SK-N-SH (cell line): ENCODE measurements around the gene SCGB1C1. TPM values are rescaled to one million over a fixed set of nuclear protein-coding genes. Genes with fewer than 3 reads are reported as not detected.
A peak's percentile ranks its signal among the peaks of the same experiment; 100 is the strongest.

ENCODE experiments used
- CTCF ChIA-PET: fragments of 300-600, 350-600 bp; formaldehyde crosslinking; extraction: SDS; loops from one replicate; lab custom pipeline; 2021; lab: Yijun Ruan, JAX
- POLR2A ChIA-PET: fragments of 350-600 bp; sonication (Branson Sonifier 250); formaldehyde crosslinking; extraction: SDS; loops from one replicate; lab custom pipeline; 2020; ENCODE audit warnings: antibody characterized with exemption, inconsistent platforms; lab: Yijun Ruan, JAX
- DNase-seq: peaks from one replicate; pipeline ENCODE4 v3.0.0; 2012
- H2AFZ ChIP-seq: fragments of 200-600 bp; sonication (generic); 2 replicates; pipeline ENCODE4 v1.8.1; 2016; ENCODE audit warnings: antibody characterized with exemption, mild to moderate bottlenecking, low read depth
- H3F3A ChIP-seq: fragments of 200-600 bp; sonication (generic); replicated peaks from 2 replicates; pipeline ENCODE3; 2016; ENCODE audit warnings: antibody characterized with exemption, mild to moderate bottlenecking; ENCODE audit not compliant: insufficient read depth
- H3K27ac ChIP-seq, 2 experiments: fragments of 200-500 bp in 1 of 2; fragments of 200-600 bp in 1 of 2; sonication (Bioruptor generic) in 1 of 2; sonication (generic), shearing (Covaris generic) in 1 of 2; 2 replicates each; pipeline versions ENCODE4 v1.5.1 to v1.6.1; 2014 to 2016; ENCODE audit warnings: low read depth in 2 of 2, inconsistent platforms in 1 of 2, low read length in 1 of 2, mild to moderate bottlenecking in 1 of 2, mixed read lengths in 1 of 2
- H3K27me3 ChIP-seq: fragments of 200-600 bp; sonication (generic), shearing (Covaris generic); 2 replicates; pipeline ENCODE4 v1.6.1; 2016; ENCODE audit warnings: mixed run types; ENCODE audit not compliant: insufficient read depth
- H3K36me3 ChIP-seq, 2 experiments: fragments of 200-500 bp in 1 of 2; fragments of 200-600 bp in 1 of 2; sonication (Bioruptor generic) in 1 of 2; sonication (generic) in 1 of 2; replicated peaks in 1 of 2; 2 replicates each; pipeline versions ENCODE3 to v1.5.1; 2014 to 2016; ENCODE audit warnings: low read length in 1 of 2, mild to moderate bottlenecking in 1 of 2; ENCODE audit not compliant: insufficient read depth in 2 of 2, control insufficient read depth in 1 of 2
- H3K4me1 ChIP-seq, 2 experiments: fragments of 200-500 bp in 1 of 2; fragments of 200-600 bp in 1 of 2; sonication (Bioruptor generic) in 1 of 2; sonication (generic), shearing (Covaris generic) in 1 of 2; 2 replicates each; pipeline versions ENCODE4 v1.5.1 to v1.6.1; 2014 to 2016; ENCODE audit warnings: low read depth in 1 of 2, low read length in 1 of 2, mixed run types in 1 of 2; ENCODE audit not compliant: insufficient read depth in 2 of 2, control insufficient read depth in 1 of 2
- H3K4me2 ChIP-seq: fragments of 200-600 bp; sonication (generic), shearing (Covaris generic); 2 replicates; pipeline ENCODE4 v1.6.1; 2017; ENCODE audit warnings: mixed run types
- H3K4me3 ChIP-seq, 2 experiments: fragments of 200-500 bp in 1 of 2; fragments of 200-600 bp in 1 of 2; sonication (Bioruptor generic) in 1 of 2; sonication (generic), shearing (Covaris generic) in 1 of 2; 2 replicates each; pipeline versions ENCODE4 v1.5.1 to v1.8.1; 2014 to 2016; ENCODE audit warnings: low read depth in 2 of 2, inconsistent platforms in 1 of 2, low read length in 1 of 2, mild to moderate bottlenecking in 1 of 2, mixed read lengths in 1 of 2, moderate library complexity in 1 of 2
- H3K79me2 ChIP-seq: fragments of 200-600 bp; sonication (generic); 2 replicates; pipeline ENCODE4 v1.8.1; 2017; ENCODE audit warnings: mild to moderate bottlenecking; ENCODE audit not compliant: insufficient read depth
- H3K9ac ChIP-seq: fragments of 200-600 bp; sonication (generic); 2 replicates; pipeline ENCODE4 v1.6.1; 2017; ENCODE audit warnings: mixed run types
- H3K9me2 ChIP-seq: fragments of 200-600 bp; sonication (generic); 2 replicates; pipeline ENCODE4 v1.6.1; 2017; ENCODE audit warnings: mixed run types
- H3K9me3 ChIP-seq: fragments of 200-600 bp; sonication (generic); 2 replicates; pipeline ENCODE4 v1.6.1; 2017; ENCODE audit warnings: mixed run types, mild to moderate bottlenecking, moderate library complexity
- H4K20me1 ChIP-seq: fragments of 200-600 bp; sonication (generic); 2 replicates; pipeline ENCODE4 v1.6.1; 2017; ENCODE audit warnings: mild to moderate bottlenecking, mixed run types; ENCODE audit not compliant: insufficient read depth
- CTCF ChIP-seq: fragments of 200-600 bp; sonication (generic); IDR thresholded peaks from 2 replicates; pipeline ENCODE4 v1.6.1; 2017; ENCODE audit warnings: antibody characterized with exemption, mild to moderate bottlenecking, moderate library complexity
- EP300 ChIP-seq, 2 experiments: IDR thresholded peaks; 2 replicates each; pipeline versions ENCODE4 v1.4.0 to v1.6.1; 2012; ENCODE audit warnings: borderline replicate concordance in 1 of 2, low read depth in 1 of 2, low read length in 1 of 2
- EZH2phosphoT487 ChIP-seq: fragments of 200-600 bp; sonication (generic); IDR thresholded peaks from 2 replicates; pipeline ENCODE4 v1.6.1; 2017; ENCODE audit warnings: low read depth, mixed run types, mild to moderate bottlenecking, antibody characterized with exemption, moderate library complexity, borderline replicate concordance
- GABPA ChIP-seq: IDR thresholded peaks from 2 replicates; pipeline ENCODE4 v1.4.0; 2012; ENCODE audit warnings: low read depth, mild to moderate bottlenecking
- MXI1 ChIP-seq: IDR thresholded peaks from 2 replicates; pipeline ENCODE4 v1.6.1; 2012; ENCODE audit warnings: mild to moderate bottlenecking, low read depth, low read length, improper control_type of control experiment
- NFIC ChIP-seq: IDR thresholded peaks from 2 replicates; pipeline ENCODE4 v1.4.0; 2012; ENCODE audit warnings: borderline replicate concordance
- NRF1 ChIP-seq: IDR thresholded peaks from 2 replicates; pipeline ENCODE4 v1.6.1; 2012; ENCODE audit warnings: low read depth, mild to moderate bottlenecking, low read length
- PBX3 ChIP-seq: IDR thresholded peaks from 2 replicates; pipeline ENCODE4; 2012
- RCOR1 ChIP-seq: fragments of 150-350 bp; IDR thresholded peaks from 2 replicates; pipeline ENCODE4 v1.6.1; 2017; ENCODE audit warnings: antibody characterized with exemption, low read length
- SMC3 ChIP-seq: IDR thresholded peaks from 2 replicates; pipeline ENCODE4 v1.6.1; 2012; ENCODE audit warnings: low read depth, low read length, improper control_type of control experiment
- TAF1 ChIP-seq: IDR thresholded peaks from 2 replicates; pipeline ENCODE4 v1.6.1; 2012; ENCODE audit warnings: low read depth, mild to moderate bottlenecking, low read length, moderate library complexity, borderline replicate concordance
- TCF12 ChIP-seq: IDR thresholded peaks from 2 replicates; pipeline ENCODE4 v1.4.0; 2012
- TEAD4 ChIP-seq: IDR thresholded peaks from 2 replicates; pipeline ENCODE4 v1.4.0; 2012; ENCODE audit warnings: mild to moderate bottlenecking, borderline replicate concordance; ENCODE audit not compliant: insufficient read depth
- USF1 ChIP-seq: IDR thresholded peaks from 2 replicates; pipeline ENCODE4 v1.4.0; 2012; ENCODE audit warnings: low read depth, borderline replicate concordance
- ZBTB33 ChIP-seq: IDR thresholded peaks from 2 replicates; pipeline ENCODE4 v1.4.0; 2012; ENCODE audit warnings: low read depth, borderline replicate concordance
- WGBS: methylation state at CpG from one replicate; pipeline ENCODE4 v1.1.6; 2017; ENCODE audit warnings: low lambda C conversion rate; 5-methylcytosine and 5-hydroxymethylcytosine counted together
- polyA plus RNA-seq, 3 experiments: library from polyadenylated mRNA; depleted of rRNA; stranded (reverse); fragments of >200 nt; gene quantifications; 2 replicates each; pipeline ENCODE4 v1.2.3, GENCODE V29; 2012

SCGB1C1 gene
- polyA plus RNA-seq, 1 of the 3 experiments (the other 2 are of a cell fraction) = not detected

GRCh38 chr11:235609-235996 is 42.7 kb downstream of the SCGB1C1 start:
- Histone ChIP-seq H3K4me1 (peaks cover 2 to 4% of the 10 kb centered on the region in 2 experiments; a peak in 3 of 4 replicates), H3K9me2 (no peaks in the 10 kb centered on the region), H3F3A (no peaks in the 10 kb centered on the region), H3K4me3 (peak overlapping the region; percentile 77 to 88), H3K36me3 (peaks cover 13 to 18% of the 10 kb centered on the region in 2 experiments), H4K20me1 (no peaks in the 10 kb centered on the region), H3K27me3 (no peaks in the 10 kb centered on the region), H3K27ac (peak overlapping the region; percentile 72), H2AFZ (peak overlapping the region; percentile 52), H3K9ac (peak overlapping the region; percentile 87), H3K9me3 (no peaks in the 10 kb centered on the region), H3K79me2 (peaks cover 58% of the 10 kb centered on the region), H3K4me2 (peak overlapping the region; percentile 83)
- ChIA-PET POLR2A (interaction anchor here (1.0 kb wide), 1 partner anchor 24 kb away, joined by 4 read pairs; no protein-coding TSS in a partner anchor), CTCF (interaction anchor here (3.5 kb wide), 1 partner anchor 15 kb away, joined by 17 read pairs; no protein-coding TSS in a partner anchor)
- TF ChIP-seq GABPA (no peak), NFIC (no peak), RCOR1 (no peak), CTCF (no peak), SMC3 (no peak), PBX3 (no peak), EZH2phosphoT487 (no peak), TAF1 (no peak)
- 3% methylated on average over 13 of the region's 13 CpGs for WGBS
- no peak for DNase-seq

- ChIA-PET CTCF (interaction anchor here (1.0 to 3.5 kb wide), 2 partner anchors 14 to 48 kb away, joined by 3 to 17 read pairs; no protein-coding TSS in a partner anchor), POLR2A (interaction anchor here (1.0 kb wide), 2 partner anchors 25 to 29 kb away, joined by 4 read pairs; partner anchors contain the start of genes BET1L and RIC8A)
- H3K9ac ChIP-seq = peak within 1 kb of the TSS; percentile 94
- H3K4me1 ChIP-seq = peaks cover 2 to 4% of the 10 kb centered on the region in 2 experiments; a peak in 3 of 4 replicates
- no peaks in the 10 kb centered on the region for H4K20me1 ChIP-seq
- no peaks in the 10 kb centered on the region for H3K9me3 ChIP-seq
- peak within 1 kb of the TSS; percentile 93 for H3K4me2 ChIP-seq
- H3K27ac ChIP-seq = peak within 1 kb of the TSS; percentile 95 to 97
- H3K9me2 ChIP-seq = no peaks in the 10 kb centered on the region
- H3F3A ChIP-seq = no peaks in the 10 kb centered on the region
- H3K36me3 ChIP-seq = peaks cover 13 to 22% of the 10 kb centered on the region in 2 experiments
- DNase-seq = peak; percentile 99
- peak within 1 kb of the TSS; percentile 93 to 95 for H3K4me3 ChIP-seq
- WGBS = 1% methylated on average over 12 of the region's 70 CpGs
- H3K27me3 ChIP-seq = no peaks in the 10 kb centered on the region
- peak within 1 kb of the TSS; percentile 84 for H2AFZ ChIP-seq
- peaks cover 62% of the 10 kb centered on the region for H3K79me2 ChIP-seq
- TF ChIP-seq ZBTB33 (no peak), NRF1 (no peak), GABPA (no peak), CTCF (no peak), EP300 (IDR thresholded peaks at IDR 0.05; ENCODE audit: borderline replicate concordance in 1 of 2, low read depth in 1 of 2, low read length in 1 of 2) (no peak), PBX3 (no peak), TCF12 (no peak), MXI1 (peak; percentile 60), RCOR1 (no peak), TEAD4 (no peak), USF1 (no peak)
These were observed 43.3 kb downstream of the SCGB1C1 start, which contains the start of gene SIRT3 for GRCh38 chr11:235997-236773. SIRT3 (minus strand) TSS chr11:236342; CDS start chr11:236328, 14 bp downstream.
